ENCODE measurements around the gene SEC14L1.

SEC14L1 gene

GRCh38 chr17:77253611-77254051 lies 112.9 kb downstream of the SEC14L1 start (continued):
- TF ChIP-seq ZNF280D (tag by site-specific recombination; IDR thresholded peaks at IDR 0.05) (no peak), ZNF670 (tag by site-specific recombination; IDR thresholded peaks at IDR 0.05; ENCODE audit: low read depth) (no peak)

GRCh38 chr17:77254951-77255825 lies 114.4 kb downstream of the SEC14L1 start:
- POLR2A ChIA-PET: interaction anchor here (0.6 to 2.6 kb wide), 9 partner anchors 10 to 698 kb away, joined by 3 to 25 read pairs (median 4); partner anchors contain the start of gene SEC14L1
- Histone ChIP-seq H3K27ac (ENCODE audit: extremely low read depth, low read depth, low read length) (no peak overlapping the region), H3K4me1 (ENCODE audit: control insufficient read depth, insufficient read depth, low read length) (peaks cover 3% of the 10 kb centered on the region; the same call in 1 of the 2 replicates), H3K36me3 (ENCODE audit: control insufficient read depth in 2 of 2, insufficient read depth in 1 of 2, low read length in 2 of 2) (no peaks in the 10 kb centered on the region), H3K4me3 (ENCODE audit: low read depth, low read length) (no peak overlapping the region), H3K9me3 (ENCODE audit: control insufficient read depth, insufficient read depth, low read depth, low read length) (no peaks in the 10 kb centered on the region)
- CTCF ChIA-PET: interaction anchor here (0.6 to 2.1 kb wide), 17 partner anchors 8 to 248 kb away, joined by 3 to 11 read pairs (median 3); no protein-coding TSS in a partner anchor
- TF ChIP-seq GLIS2 (tag by site-specific recombination; IDR thresholded peaks at IDR 0.05) (peak; percentile 38; the same call in 1 of the 2 replicates), ZSCAN5A (tag by site-specific recombination; IDR thresholded peaks at IDR 0.05) (no peak), ZNF398 (tag by site-specific recombination; IDR thresholded peaks at IDR 0.05) (peak; percentile 34; the same call in 1 of the 2 replicates), EGR2 (tag by site-specific recombination; IDR thresholded peaks at IDR 0.05; ENCODE audit: low read depth) (peak; percentile 95), ZNF792 (tag by site-specific recombination; IDR thresholded peaks at IDR 0.05) (no peak), ZNF544 (tag by site-specific recombination; IDR thresholded peaks at IDR 0.05) (0 out of 2 replicates have a peak, but pooled peaks have one; percentile 76), ZFHX2 (tag by site-specific recombination; conservative IDR thresholded peaks at IDR 0.05) (peak; percentile 93), ZSCAN16 (tag by site-specific recombination; IDR thresholded peaks at IDR 0.05) (no peak), PATZ1 (tag by site-specific recombination; IDR thresholded peaks at IDR 0.05) (0 out of 2 replicates have a peak, but pooled peaks have one; percentile 25), ZNF121 (tag by site-specific recombination; IDR thresholded peaks at IDR 0.05) (no peak), KLF9 (tag by site-specific recombination; IDR thresholded peaks at IDR 0.05; ENCODE audit: low read depth) (no peak), ZNF704 (tag by site-specific recombination; IDR thresholded peaks at IDR 0.05) (no peak), ZNF274 (IDR thresholded peaks at IDR 0.05; ENCODE audit: low read length) (no peak), ZNF274 (tag by site-specific recombination; IDR thresholded peaks at IDR 0.05; ENCODE audit: borderline replicate concordance) (no peak), ZNF133 (tag by site-specific recombination; IDR thresholded peaks at IDR 0.05) (no peak), SP7 (tag by site-specific recombination; IDR thresholded peaks at IDR 0.05) (0 out of 2 replicates have a peak, but pooled peaks have one; percentile 23), ZBTB10 (tag by site-specific recombination; IDR thresholded peaks at IDR 0.05) (0 out of 2 replicates have a peak, but pooled peaks have one; percentile 16)
